Measurements from ENCODE around the gene GRWD1. TPM values are rescaled to one million over a fixed set of nuclear protein-coding genes. Genes with fewer than 3 reads are reported as not detected.

Gene GRWD1
- total RNA-seq, 1 donor from 2014 or later, result 26.6 TPM

GRCh38 chr19:48456864-48457263 is 11.1 kb downstream of the GRWD1 start:
- DNase-seq, result no peak

GRCh38 chr19:48458016-48458415 is 12.2 kb downstream of the GRWD1 start:
- no peak for DNase-seq

GRCh38 chr19:48461651-48461981 is 15.8 kb downstream of the GRWD1 start:
- DNase-seq, result no peak

GRCh38 chr19:48461982-48462655 is 16.3 kb downstream of the GRWD1 start:
- DNase-seq, result no peak

GRCh38 chr19:48465215-48465614 is 19.4 kb downstream of the GRWD1 start:
- no peak for DNase-seq

- DNase-seq, result no peak
Measured at GRCh38 chr19:48466561-48467325, 21.0 kb downstream of the GRWD1 start.

DNA sequence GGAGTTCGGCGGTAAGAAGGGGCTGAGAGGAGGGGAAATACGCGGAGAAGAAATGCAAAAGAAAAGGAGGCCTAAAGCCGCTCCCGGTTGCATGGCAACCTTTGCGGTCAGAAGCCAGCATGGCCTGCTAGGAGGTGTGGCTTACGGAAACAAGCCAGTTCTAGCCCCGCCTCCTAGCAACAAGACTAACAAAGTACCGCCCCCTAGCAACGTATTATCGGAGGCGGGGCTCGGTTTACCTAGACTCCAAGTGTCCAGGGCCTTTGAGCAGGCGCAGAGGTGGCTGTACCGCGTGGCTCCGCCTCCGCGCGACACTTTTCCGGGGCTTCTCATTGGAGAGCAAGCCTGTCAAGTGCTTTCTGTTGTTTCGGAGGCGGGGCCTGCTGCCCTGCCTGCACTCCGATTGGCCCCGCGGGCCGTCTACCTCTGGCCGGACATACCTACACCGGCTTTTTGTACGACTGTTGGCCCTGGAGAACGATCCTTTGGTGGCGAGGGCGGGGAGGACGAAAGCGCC is 23.0 kb downstream of the GRWD1 start:
- DNase-seq, result peak; percentile 100

DNA sequence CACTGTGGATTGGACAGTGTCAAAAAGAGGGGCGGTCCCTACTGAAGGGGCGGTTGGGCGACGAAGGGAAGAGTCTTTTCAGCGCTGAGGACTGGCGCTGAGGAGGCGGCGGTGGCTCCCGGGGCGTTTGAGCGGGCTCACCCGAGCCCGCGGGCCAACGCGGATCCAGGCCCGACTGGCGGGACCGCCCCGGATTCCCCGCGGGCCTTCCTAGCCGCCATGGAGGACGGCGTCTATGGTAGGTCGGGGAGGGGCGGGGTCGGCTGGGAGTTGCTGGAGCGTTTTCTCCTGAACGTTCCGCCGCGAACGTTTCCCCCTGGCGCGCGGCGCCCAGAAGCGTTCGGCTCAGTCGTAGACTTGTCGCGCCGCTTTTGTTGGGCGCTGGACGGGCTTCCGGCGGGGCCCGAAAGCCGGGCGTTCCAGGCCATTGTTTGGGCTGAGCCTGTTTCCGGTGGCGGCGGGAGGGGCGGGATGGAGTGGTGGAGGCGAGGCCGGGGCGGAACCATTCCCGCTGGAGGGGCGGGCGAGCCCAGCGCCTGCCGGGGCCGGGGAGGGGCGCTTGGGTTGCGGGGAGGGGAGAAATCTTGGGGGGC is 23.6 kb downstream of the GRWD1 start, which contains the start of gene CYTH2:
CYTH2 (plus strand) TSS at position 81 of the 593 bp plus-strand sequence; CDS start at position 220, 139 bp downstream.
- peak; percentile 90 for DNase-seq

- DNase-seq, result no peak
Measured at GRCh38 chr19:48469934-48470680, 24.3 kb downstream of the GRWD1 start.

DNA sequence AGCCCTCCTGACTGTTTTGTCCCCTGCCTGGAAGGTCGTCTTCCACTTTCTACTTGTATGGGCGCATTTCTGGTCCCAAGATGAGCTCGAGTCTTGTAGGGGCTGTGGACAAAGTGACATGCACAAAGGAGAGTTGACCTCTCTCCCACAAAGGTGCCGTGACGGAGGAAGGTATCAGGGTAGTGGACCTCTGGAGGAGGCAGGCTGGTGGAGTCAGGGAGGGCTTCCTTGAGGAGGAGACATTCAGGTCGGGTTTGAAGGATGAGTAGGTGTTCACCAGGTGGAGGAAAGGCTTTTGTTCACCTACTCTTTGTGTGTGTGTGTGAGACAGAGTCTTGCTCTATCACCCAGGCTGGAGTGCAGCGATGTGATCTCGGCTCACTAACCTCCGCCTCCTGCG is 25.1 kb downstream of the GRWD1 start:
- DNase-seq, result no peak

DNA sequence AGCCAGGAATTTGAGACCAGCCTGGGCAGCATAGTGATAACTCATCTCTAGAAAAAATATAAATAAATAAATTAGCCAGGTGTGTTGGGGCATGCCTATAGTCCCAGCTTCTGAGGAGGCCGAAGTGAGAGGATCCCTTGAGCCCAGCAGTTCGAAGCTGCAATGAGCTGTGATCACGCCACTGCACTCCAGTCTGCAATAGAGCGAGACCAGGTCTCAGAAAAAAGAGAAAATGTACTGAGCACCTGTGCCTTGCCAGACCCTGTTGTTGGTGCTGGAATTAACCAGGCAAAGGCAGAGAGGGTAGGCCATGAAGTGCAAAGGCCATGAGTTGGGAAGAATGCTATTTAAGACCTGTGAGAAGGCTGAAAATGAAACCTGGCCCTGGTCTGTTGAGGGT is 26.1 kb downstream of the GRWD1 start:
- DNase-seq, result no peak

GRCh38 chr19:48473161-48473966 is 27.6 kb downstream of the GRWD1 start:
- DNase-seq, result no peak

DNA sequence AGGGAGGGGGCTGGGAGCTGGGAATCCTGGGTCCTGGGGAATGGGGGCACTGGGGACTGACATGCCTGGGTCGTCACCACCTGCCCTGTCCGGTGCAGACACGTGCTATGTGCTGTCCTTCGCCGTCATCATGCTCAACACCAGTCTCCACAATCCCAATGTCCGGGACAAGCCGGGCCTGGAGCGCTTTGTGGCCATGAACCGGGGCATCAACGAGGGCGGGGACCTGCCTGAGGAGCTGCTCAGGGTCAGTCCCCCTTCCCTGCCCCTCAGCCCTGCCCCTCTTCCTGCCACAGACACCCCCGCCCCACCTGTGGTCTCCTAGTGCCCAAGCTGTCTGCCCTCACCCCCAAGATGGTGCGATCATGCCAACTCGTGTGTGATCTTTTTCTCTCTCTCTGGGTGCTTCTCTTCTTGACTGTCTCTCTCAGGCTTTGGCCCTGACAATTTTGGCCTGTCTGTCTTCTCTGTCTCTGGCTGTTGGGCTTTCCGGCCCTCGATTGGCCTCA is 28.4 kb downstream of the GRWD1 start:
- DNase-seq, result no peak

DNA sequence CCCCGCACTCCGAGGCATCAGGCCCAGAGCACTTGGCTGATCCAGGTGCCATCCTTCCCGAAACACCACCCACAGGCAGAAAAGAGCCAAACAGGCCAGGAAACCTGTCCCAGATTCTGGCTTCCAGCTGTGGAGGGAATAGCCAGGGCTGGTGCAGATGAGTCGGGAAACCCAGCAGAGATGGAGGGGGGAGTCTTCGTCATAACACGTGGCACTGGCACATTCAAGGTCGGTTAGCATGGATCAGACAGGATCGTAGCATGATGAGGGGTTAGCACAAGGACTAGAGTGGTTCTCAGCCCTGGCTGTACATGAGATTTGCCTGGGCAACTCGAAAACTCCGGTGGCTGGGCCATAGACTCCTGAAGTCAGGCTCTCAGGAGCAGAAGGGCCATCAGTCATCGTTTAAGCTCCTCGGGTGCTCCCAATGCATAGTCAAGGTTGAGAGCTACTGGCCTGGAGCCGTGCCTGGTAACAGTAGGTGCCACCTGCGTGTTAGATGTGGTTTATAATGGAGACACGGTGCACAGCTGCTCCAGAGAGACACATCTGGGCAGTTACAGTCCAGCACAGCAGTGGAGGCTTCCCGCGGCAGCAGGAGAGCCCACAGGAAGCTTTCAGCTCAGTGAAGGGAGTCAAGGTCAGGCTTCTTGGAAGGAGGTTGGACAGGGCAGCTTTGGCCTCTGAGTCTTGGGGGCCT is 29.7 kb downstream of the GRWD1 start:
- DNase-seq, result no peak

- no peak for DNase-seq
Measured at GRCh38 chr19:48476176-48476575, 30.4 kb downstream of the GRWD1 start.

GRCh38 chr19:48477067-48477685 is 31.4 kb downstream of the GRWD1 start:
- peak; percentile 49 for DNase-seq

DNA sequence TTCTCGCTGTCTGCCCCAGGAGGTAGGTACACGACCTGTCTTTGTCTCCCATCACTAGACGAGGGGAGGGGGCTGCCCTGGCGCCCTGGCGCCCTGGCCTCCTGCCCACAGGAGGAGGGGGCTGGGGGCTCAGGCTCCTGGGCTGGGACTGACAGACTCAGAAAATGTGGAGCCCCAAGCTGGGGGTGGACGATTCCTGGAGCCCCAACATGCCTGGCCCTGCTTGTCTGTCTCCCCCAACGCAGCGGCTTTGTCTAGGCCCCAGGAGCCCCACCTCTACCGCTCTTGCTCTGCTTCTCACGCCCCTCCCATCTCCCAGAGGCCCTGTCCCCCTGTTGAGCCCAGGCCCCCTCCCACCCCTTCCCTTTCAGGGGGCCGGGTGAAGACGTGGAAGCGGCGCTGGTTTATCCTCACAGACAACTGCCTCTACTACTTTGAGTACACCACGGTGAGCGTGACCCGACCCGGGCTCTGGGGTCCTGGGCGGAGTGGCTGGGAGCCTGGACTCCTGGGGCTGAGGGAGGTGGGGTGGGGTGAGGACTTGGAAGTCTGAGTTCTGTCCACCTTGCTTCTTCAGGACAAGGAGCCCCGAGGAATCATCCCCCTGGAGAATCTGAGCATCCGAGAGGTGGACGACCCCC is 32.0 kb downstream of the GRWD1 start:
- DNase-seq, result peak; percentile 50

DNA sequence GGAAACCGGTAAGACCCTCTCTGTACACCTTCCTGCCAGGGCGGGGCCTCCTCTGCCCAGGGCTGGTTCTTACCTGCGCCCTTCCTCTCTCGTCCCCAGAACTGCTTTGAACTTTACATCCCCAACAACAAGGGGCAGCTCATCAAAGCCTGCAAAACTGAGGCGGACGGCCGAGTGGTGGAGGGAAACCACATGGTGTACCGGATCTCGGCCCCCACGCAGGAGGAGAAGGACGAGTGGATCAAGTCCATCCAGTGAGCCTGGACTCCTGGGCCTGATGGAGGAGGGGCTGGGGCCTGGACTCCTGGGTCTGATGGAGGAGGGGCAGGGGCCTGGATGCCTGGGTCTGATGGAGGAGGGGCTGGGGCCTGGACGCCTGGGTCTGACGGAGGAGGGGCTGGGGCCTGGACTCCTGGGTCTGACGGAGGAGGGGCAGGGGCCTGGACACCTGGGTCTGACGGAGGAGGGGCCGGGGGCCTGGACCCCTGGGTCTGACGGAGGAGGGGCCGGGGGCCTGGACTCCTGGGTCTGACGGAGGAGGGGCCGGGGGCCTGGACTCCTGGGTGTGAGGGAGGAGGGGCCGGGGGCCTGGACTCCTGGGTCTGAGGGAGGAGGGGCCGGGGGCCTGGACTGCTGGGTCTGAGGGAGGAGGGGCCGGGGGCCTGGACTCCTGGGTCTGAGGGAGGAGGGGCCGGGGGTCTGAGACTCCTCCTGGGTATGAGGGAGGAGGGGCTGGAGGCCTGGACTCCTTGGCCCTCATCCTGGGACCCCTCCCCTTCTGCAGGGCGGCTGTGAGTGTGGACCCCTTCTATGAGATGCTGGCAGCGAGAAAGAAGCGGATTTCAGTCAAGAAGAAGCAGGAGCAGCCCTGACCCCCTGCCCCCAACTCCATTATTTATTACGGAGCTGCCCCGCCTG is 32.8 kb downstream of the GRWD1 start:
- DNase-seq, result no peak

DNA sequence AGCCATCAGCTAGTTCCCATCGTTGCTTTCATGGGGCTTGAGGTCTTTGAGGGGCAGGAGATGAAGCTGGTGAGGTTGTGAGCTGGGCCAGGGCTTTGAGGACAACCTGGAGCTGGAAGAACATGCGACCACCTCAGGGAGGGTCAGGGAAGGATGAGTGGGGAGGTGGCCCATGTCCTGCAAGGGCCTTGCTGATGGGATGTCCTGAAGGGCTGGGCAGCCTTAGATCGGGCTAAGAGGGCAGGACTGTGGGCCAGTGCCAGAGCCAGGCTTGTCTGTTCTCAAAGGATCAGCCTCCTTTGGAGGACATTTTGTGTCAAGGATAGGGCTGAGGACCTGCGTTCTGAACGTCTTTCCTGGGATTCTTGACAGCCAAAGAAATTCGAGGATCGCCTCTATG is 33.9 kb downstream of the GRWD1 start:
- DNase-seq, result no peak
